Measurements from ENCODE around the gene AQP1. TPM values are rescaled to one million over a fixed set of nuclear protein-coding genes. Genes with fewer than 3 reads are reported as not detected.

AQP1 gene
- total and polyA plus RNA-seq, 10 of the 15 experiments (the other 5 are each of a cell fraction or from before 2014, with no cell fraction given): 0.03 to 0.64 TPM; not detected in 8

- no peak for TF ChIP-seq CUX1 (IDR thresholded peaks at IDR 0.05; ENCODE audit: insufficient replicate concordance, low read depth, low read length)
These were observed 7.0 kb downstream of the AQP1 start (continued) for GRCh38 chr7:30918676-30919075.

GRCh38 chr7:30920021-30920583, 8.4 kb downstream of the AQP1 start:
- in situ Hi-C loops (cut with MboI): no loop called here
- RAD21 ChIA-PET (ENCODE audit: unreplicated experiment): no interaction called here
- Histone ChIP-seq H3K27me3 (replicated peaks in 1 of 2; ENCODE audit: control insufficient read depth in 2 of 2, insufficient read depth in 2 of 2, low read length in 1 of 2) (no peaks in the 10 kb centered on the region; a peak in 1 of 4 replicates), H3K27ac (ENCODE audit: control insufficient read depth, insufficient read depth) (no peak overlapping the region), H3K4me3 (no peak overlapping the region), H3K36me3 (ENCODE audit: control insufficient read depth in 2 of 2, insufficient read depth in 2 of 2, low read length in 1 of 2) (no peaks in the 10 kb centered on the region), H3K9ac (ENCODE audit: control insufficient read depth, insufficient read depth, low read length) (no peak overlapping the region), H4K20me1 (ENCODE audit: control insufficient read depth, insufficient read depth) (no peaks in the 10 kb centered on the region), H3K9me3 (replicated peaks; ENCODE audit: control insufficient read depth, insufficient read depth, low read length) (no peaks in the 10 kb centered on the region), H2AFZ (ENCODE audit: control insufficient read depth, low read depth, low read length) (no peak overlapping the region), H3K4me1 (ENCODE audit: control insufficient read depth, insufficient read depth, low read length) (no peaks in the 10 kb centered on the region), H3K4me2 (ENCODE audit: control insufficient read depth, insufficient read depth) (no peak overlapping the region), H3K79me2 (ENCODE audit: control insufficient read depth, insufficient read depth, low read length) (no peaks in the 10 kb centered on the region)
- ATAC-seq: no peak
- POLR2A ChIA-PET: interaction anchor here (0.6 kb wide), 1 partner anchor 128 kb away, joined by 3 read pairs; no protein-coding TSS in a partner anchor
- FAIRE-seq: no peak
- TF ChIP-seq HDGF (IDR thresholded peaks at IDR 0.05) (no peak), BRCA1 (IDR thresholded peaks at IDR 0.05; ENCODE audit: low read depth, low read length) (no peak), POU2F2 (IDR thresholded peaks at IDR 0.05; ENCODE audit: borderline replicate concordance, low read depth, low read length) (no peak), BCL11A (IDR thresholded peaks at IDR 0.05; ENCODE audit: low read depth, low read length) (no peak), RELB (IDR thresholded peaks at IDR 0.05; ENCODE audit: low read depth) (no peak)
- BruUV-seq (replicated peaks): no TSS peak
- SMC1A ChIA-PET (ENCODE audit: uncharacterized antibody, unreplicated experiment): no interaction called here
- intact Hi-C loops (cut with micrococcal nuclease; ENCODE audit: unreplicated experiment): no loop called here
- 23% methylated on average over 11 of the region's 11 CpGs for WGBS (ENCODE audit: insufficient coverage, insufficient replicate concordance, low lambda C conversion rate, missing lambda C conversion rate)
- CTCF ChIA-PET: interaction anchor here (0.7 kb wide), 1 partner anchor 19 kb away, joined by 3 read pairs; no protein-coding TSS in a partner anchor
- DNase-seq (ENCODE audit: low read depth, low spot score): no peak
